ENCODE results near the gene RBM6. TPM values are rescaled to one million over a fixed set of nuclear protein-coding genes. Genes with fewer than 3 reads are reported as not detected.

RBM6 gene
- total RNA-seq, 1 experiment from 2014 or later = 74.1 TPM

DNA sequence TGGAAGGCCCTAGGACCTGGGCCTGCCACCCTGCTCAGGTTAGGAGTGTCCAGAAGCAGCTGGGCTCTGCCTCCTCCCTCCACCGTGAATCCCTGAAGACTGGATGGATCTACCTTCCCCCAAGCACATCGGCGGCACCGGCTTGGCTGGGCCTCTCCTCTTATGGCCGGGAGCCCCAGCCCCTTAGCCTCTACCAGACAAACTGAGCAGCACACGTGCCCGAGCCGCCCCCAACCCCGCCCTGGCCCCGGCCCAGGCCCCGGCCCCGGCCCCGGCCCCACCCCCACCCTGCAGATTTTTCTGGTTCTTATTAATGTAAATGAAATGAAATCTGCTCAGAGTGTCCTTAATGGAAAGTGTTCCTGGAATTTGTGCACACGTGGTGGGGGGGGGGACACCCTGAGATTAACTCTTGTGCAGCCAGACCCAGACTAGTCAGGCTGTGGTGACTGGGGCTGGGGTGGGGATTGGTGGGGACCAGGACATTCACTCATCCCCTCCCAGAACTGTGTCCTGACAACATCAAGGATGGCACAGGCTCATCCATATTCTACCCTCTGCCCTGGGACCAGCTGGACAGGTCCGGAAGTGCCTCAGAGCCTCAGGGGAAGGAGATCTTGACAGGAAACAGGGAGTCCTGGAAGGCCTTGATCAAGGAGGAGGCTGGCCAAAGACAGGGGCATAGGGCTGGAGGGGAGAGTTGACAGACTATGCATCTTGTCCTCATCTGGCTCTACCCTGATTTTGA is 184.3 kb downstream of the RBM6 start:
- Mint-ChIP-seq H3K27ac (ENCODE audit: unreplicated experiment) (peak overlapping the region; percentile 13), H3K27me3 (ENCODE audit: insufficient read depth, unreplicated experiment) (no peaks in the 10 kb centered on the region), H3K36me3 (ENCODE audit: insufficient read depth, unreplicated experiment) (peaks cover 55% of the 10 kb centered on the region), H3K9me3 (ENCODE audit: unreplicated experiment) (no peaks in the 10 kb centered on the region), H3K4me1 (ENCODE audit: low read depth, unreplicated experiment) (peaks cover 33% of the 10 kb centered on the region), H3K4me3 (ENCODE audit: unreplicated experiment) (peak overlapping the region; percentile 11)
- ChIA-PET CTCF (interaction anchor here (1.0 kb wide), 1 partner anchor 102 kb away, joined by 3 read pairs; no protein-coding TSS in a partner anchor), POLR2A (no interaction called here)
- H3K9me3 ChIP-seq = no peaks in the 10 kb centered on the region
- DNase-seq = peak in 1 of 2 experiments; percentile 39
- H3K27me3 ChIP-seq (replicated peaks; ENCODE audit: control insufficient read depth, insufficient read depth, low read length) = no peaks in the 10 kb centered on the region
- no peaks in the 10 kb centered on the region; the same call in 1 of the 2 replicates for H3K36me3 ChIP-seq (ENCODE audit: control insufficient read depth, insufficient read depth, low read length)
- no peak overlapping the region for H3K4me3 ChIP-seq (ENCODE audit: low read depth, low read length)
- intact Hi-C loops (cut with micrococcal nuclease; ENCODE audit: unreplicated experiment) = no loop called here
- no TSS peak for BruUV-seq (replicated peaks)
- peaks cover 49% of the 10 kb centered on the region for H3K4me1 ChIP-seq
- TF ChIP-seq, protein P1, sequence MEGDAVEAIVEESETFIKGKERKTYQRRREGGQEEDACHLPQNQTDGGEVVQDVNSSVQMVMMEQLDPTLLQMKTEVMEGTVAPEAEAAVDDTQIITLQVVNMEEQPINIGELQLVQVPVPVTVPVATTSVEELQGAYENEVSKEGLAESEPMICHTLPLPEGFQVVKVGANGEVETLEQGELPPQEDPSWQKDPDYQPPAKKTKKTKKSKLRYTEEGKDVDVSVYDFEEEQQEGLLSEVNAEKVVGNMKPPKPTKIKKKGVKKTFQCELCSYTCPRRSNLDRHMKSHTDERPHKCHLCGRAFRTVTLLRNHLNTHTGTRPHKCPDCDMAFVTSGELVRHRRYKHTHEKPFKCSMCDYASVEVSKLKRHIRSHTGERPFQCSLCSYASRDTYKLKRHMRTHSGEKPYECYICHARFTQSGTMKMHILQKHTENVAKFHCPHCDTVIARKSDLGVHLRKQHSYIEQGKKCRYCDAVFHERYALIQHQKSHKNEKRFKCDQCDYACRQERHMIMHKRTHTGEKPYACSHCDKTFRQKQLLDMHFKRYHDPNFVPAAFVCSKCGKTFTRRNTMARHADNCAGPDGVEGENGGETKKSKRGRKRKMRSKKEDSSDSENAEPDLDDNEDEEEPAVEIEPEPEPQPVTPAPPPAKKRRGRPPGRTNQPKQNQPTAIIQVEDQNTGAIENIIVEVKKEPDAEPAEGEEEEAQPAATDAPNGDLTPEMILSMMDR (IDR thresholded peaks at IDR 0.05; ENCODE audit: insufficient read depth in 1 of 2, low read depth in 1 of 2, low read length in 1 of 2, severe bottlenecking in 1 of 2, unreplicated experiment in 1 of 2) = no peak

DNA sequence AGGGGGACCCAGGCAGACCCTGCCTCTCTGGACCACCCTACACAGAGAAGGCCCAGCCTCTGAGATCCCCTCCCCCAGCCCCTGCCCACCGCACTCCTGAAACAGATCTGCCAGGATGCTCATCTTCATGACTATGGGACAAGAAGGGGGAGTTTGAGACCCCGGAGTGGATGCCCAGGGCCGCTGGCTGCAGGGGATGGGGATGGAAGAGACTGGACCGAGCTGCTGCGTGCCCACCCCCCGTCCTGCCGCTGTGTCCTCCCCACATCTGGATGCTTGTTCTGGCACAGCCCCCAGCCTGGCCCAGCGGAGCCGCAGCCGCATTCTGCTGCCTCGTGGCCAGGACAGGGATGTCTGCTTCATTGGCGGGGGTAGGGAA is 184.8 kb downstream of the RBM6 start:
- DNase-seq = peak in 1 of 2 experiments; percentile 26
- Histone ChIP-seq H3K9me3 (no peaks in the 10 kb centered on the region), H3K36me3 (ENCODE audit: control insufficient read depth, insufficient read depth, low read length) (no peaks in the 10 kb centered on the region; the same call in 1 of the 2 replicates), H3K27me3 (replicated peaks; ENCODE audit: control insufficient read depth, insufficient read depth, low read length) (no peaks in the 10 kb centered on the region), H3K4me1 (peaks cover 49% of the 10 kb centered on the region), H3K4me3 (ENCODE audit: low read depth, low read length) (no peak overlapping the region)
- no peak overlapping the region for H3K27ac Mint-ChIP-seq (ENCODE audit: unreplicated experiment)
- H3K4me1 Mint-ChIP-seq (ENCODE audit: low read depth, unreplicated experiment) = peaks cover 33% of the 10 kb centered on the region
- H3K36me3 Mint-ChIP-seq (ENCODE audit: insufficient read depth, unreplicated experiment) = peaks cover 49% of the 10 kb centered on the region
- ChIA-PET POLR2A (no interaction called here), CTCF (no interaction called here)
- peak overlapping the region; percentile 11 for H3K4me3 Mint-ChIP-seq (ENCODE audit: unreplicated experiment)
- no peaks in the 10 kb centered on the region for H3K27me3 Mint-ChIP-seq (ENCODE audit: insufficient read depth, unreplicated experiment)
- no peaks in the 10 kb centered on the region for H3K9me3 Mint-ChIP-seq (ENCODE audit: unreplicated experiment)
- no TSS peak for BruUV-seq (replicated peaks)
- intact Hi-C loops (cut with micrococcal nuclease; ENCODE audit: unreplicated experiment) = no loop called here
- TF ChIP-seq, protein P1 (IDR thresholded peaks at IDR 0.05; ENCODE audit: insufficient read depth in 1 of 2, low read depth in 1 of 2, low read length in 1 of 2, severe bottlenecking in 1 of 2, unreplicated experiment in 1 of 2) = no peak

DNA sequence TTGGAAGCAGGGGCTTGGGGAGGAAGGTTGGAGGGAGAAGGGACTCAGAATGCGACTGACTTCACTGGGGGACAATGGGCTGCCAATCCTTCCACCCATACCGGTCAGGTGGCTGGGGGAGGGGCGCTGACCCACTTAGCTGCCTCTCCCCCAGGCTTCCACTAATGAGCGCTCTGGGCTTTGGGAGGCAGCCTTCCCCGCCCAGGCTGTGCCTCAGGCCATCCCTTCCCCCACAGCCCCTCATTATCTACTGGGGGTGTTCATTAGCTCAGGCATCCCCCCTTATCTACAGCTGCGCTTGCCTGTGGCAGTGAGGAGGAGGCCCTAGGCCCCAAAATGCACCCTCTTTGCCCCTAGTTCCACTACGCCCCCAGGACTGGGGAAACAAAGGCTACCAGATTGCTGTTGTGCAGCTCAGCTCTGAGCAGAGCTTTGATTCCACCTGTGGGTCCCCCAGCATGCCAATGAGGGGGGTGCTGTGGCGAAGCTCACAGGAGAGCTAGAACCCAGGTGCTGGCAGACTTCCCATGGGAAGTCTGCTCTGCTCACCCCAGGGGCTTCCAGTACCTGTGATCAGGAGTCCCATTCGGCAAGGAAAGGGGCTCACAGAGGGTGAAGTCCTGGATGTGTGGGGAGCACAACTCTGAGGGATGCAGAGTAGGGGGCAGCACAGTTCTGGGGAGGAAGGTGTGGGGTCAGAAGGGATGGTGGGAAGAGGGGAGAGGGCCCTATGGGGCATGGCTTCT is 185.8 kb downstream of the RBM6 start:
- intact Hi-C loops (cut with micrococcal nuclease; ENCODE audit: unreplicated experiment) = no loop called here
- ChIA-PET POLR2A (no interaction called here), CTCF (interaction anchor here (0.6 to 1.3 kb wide), 2 partner anchors 54 to 66 kb away, joined by 3 to 4 read pairs; partner anchors contain the start of gene GNAT1)
- Histone ChIP-seq H3K4me3 (ENCODE audit: low read depth, low read length) (no peak overlapping the region), H3K36me3 (ENCODE audit: control insufficient read depth, insufficient read depth, low read length) (no peaks in the 10 kb centered on the region; the same call in 1 of the 2 replicates), H3K27me3 (replicated peaks; ENCODE audit: control insufficient read depth, insufficient read depth, low read length) (no peaks in the 10 kb centered on the region), H3K9me3 (no peaks in the 10 kb centered on the region), H3K4me1 (peaks cover 49% of the 10 kb centered on the region)
- no peaks in the 10 kb centered on the region for H3K9me3 Mint-ChIP-seq (ENCODE audit: unreplicated experiment)
- DNase-seq = peak in 1 of 2 experiments; percentile 32
- H3K4me1 Mint-ChIP-seq (ENCODE audit: low read depth, unreplicated experiment) = peaks cover 33% of the 10 kb centered on the region
- peaks cover 41% of the 10 kb centered on the region for H3K36me3 Mint-ChIP-seq (ENCODE audit: insufficient read depth, unreplicated experiment)
- H3K27ac Mint-ChIP-seq (ENCODE audit: unreplicated experiment) = peak overlapping the region; percentile 88
- peak overlapping the region; percentile 38 for H3K4me3 Mint-ChIP-seq (ENCODE audit: unreplicated experiment)
- no TSS peak for BruUV-seq (replicated peaks)
- TF ChIP-seq, protein P1 (IDR thresholded peaks at IDR 0.05; ENCODE audit: insufficient read depth in 1 of 2, low read depth in 1 of 2, low read length in 1 of 2, severe bottlenecking in 1 of 2, unreplicated experiment in 1 of 2) = no peak
- no peaks in the 10 kb centered on the region for H3K27me3 Mint-ChIP-seq (ENCODE audit: insufficient read depth, unreplicated experiment)

All from Caco-2 (cell line).